Measurements from ENCODE around the gene RPS16. TPM values are rescaled to one million over a fixed set of nuclear protein-coding genes. Genes with fewer than 3 reads are reported as not detected.

The RPS16 gene
- total and polyA plus RNA-seq, 2 of the 13 experiments (the other 11 are each of a cell fraction or from before 2014, with no cell fraction given) = 488 to 2,583 TPM

DNA sequence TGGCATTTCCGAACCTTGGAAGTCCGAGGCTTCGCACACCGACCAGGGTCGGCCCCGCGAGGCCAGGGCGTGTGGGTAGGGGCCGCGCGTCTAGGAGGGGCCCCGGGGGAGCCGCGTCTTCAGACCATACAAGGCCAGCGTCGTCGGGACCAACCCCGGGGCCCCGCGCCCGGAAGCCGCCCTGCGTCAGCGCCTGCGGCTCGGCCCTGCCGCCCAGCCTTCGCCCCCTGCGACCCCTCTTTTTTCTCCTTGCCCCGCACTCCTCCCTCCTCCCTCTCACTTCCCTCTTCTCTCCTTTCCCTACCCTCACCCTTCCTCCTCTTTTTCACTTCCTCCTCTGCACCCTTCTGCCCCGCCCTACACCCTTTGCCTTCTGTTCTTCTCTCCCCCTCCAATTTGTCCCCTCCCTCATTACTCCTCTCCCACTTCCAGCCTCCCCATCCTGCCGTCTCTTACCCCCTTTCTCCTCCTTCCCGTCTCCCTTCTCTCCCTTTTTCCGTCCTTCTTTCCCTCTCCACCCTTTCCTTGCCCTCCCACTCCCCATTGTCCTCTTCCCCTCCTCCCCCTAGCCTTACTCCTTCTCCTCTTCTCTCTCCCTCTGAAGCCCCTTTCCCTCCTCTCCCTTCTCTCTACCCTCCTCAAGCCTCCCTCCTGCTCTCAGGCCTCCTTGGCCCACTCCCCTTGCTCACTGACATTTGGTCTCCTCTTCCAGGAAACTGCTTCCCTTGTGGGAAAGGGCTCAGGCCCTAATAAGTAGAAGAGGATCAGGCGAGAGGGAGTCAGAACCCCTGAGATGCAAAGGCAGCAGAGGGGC lies 25.5 kb downstream of the RPS16 start (continued):
- TF ChIP-seq, protein P1, sequence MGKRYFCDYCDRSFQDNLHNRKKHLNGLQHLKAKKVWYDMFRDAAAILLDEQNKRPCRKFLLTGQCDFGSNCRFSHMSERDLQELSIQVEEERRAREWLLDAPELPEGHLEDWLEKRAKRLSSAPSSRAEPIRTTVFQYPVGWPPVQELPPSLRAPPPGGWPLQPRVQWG (CRISPR knock-in tag; IDR thresholded peaks at IDR 0.05; ENCODE audit: borderline replicate concordance, low read depth) = no peak
- TF ChIP-seq MLLT10 (CRISPR knock-in tag; IDR thresholded peaks at IDR 0.05) = no peak
- no peak for TF ChIP-seq ZFYVE20 (CRISPR knock-in tag; IDR thresholded peaks at IDR 0.05; ENCODE audit: borderline replicate concordance, low read depth)
- no peak for TF ChIP-seq TMF1 (CRISPR knock-in tag; IDR thresholded peaks at IDR 0.05; ENCODE audit: low read depth)
- no peak for TF ChIP-seq ARID2 (CRISPR knock-in tag; IDR thresholded peaks at IDR 0.05; ENCODE audit: borderline replicate concordance)
- no peak for TF ChIP-seq NONO (IDR thresholded peaks at IDR 0.05)
- TF ChIP-seq NONO (CRISPR knock-in tag; conservative IDR thresholded peaks at IDR 0.05) = no peak; the same call in 1 of the 2 replicates
- TF ChIP-seq, protein P2, sequence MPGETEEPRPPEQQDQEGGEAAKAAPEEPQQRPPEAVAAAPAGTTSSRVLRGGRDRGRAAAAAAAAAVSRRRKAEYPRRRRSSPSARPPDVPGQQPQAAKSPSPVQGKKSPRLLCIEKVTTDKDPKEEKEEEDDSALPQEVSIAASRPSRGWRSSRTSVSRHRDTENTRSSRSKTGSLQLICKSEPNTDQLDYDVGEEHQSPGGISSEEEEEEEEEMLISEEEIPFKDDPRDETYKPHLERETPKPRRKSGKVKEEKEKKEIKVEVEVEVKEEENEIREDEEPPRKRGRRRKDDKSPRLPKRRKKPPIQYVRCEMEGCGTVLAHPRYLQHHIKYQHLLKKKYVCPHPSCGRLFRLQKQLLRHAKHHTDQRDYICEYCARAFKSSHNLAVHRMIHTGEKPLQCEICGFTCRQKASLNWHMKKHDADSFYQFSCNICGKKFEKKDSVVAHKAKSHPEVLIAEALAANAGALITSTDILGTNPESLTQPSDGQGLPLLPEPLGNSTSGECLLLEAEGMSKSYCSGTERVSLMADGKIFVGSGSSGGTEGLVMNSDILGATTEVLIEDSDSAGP (CRISPR knock-in tag; IDR thresholded peaks at IDR 0.05; ENCODE audit: borderline replicate concordance) = peak; percentile 74; the same call in 1 of the 2 replicates
- TF ChIP-seq SPEN (CRISPR knock-in tag; IDR thresholded peaks at IDR 0.05; ENCODE audit: low read depth) = no peak
- TF ChIP-seq, protein P3, sequence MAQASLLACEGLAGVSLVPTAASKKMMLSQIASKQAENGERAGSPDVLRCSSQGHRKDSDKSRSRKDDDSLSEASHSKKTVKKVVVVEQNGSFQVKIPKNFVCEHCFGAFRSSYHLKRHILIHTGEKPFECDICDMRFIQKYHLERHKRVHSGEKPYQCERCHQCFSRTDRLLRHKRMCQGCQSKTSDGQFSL (CRISPR knock-in tag; IDR thresholded peaks at IDR 0.05) = no peak
- TF ChIP-seq ZNF781 (CRISPR knock-in tag; IDR thresholded peaks at IDR 0.05; ENCODE audit: borderline replicate concordance, not compliant biosample characterization) = no peak
- TF ChIP-seq GZF1 (CRISPR knock-in tag; IDR thresholded peaks at IDR 0.05) = no peak
- TF ChIP-seq, protein P4, sequence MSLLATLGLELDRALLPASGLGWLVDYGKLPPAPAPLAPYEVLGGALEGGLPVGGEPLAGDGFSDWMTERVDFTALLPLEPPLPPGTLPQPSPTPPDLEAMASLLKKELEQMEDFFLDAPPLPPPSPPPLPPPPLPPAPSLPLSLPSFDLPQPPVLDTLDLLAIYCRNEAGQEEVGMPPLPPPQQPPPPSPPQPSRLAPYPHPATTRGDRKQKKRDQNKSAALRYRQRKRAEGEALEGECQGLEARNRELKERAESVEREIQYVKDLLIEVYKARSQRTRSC (CRISPR knock-in tag; IDR thresholded peaks at IDR 0.05; ENCODE audit: low read depth) = 0 out of 2 replicates have a peak, but pooled peaks have one; percentile 53
- TF ChIP-seq KLF12 (CRISPR knock-in tag; IDR thresholded peaks at IDR 0.05; ENCODE audit: borderline replicate concordance) = no peak
- TF ChIP-seq KDM6A (CRISPR knock-in tag; IDR thresholded peaks at IDR 0.05; ENCODE audit: low read depth) = no peak
- TF ChIP-seq MED8 (CRISPR knock-in tag; IDR thresholded peaks at IDR 0.05; ENCODE audit: insufficient replicate concordance) = no peak
- peak; percentile 73 for TF ChIP-seq PCBP2 (optimal IDR thresholded peaks at IDR 0.05; ENCODE audit: low read depth, low read length, poor library complexity, severe bottlenecking)
- TF ChIP-seq ZMAT3 (CRISPR knock-in tag; conservative IDR thresholded peaks at IDR 0.05) = no peak
- TF ChIP-seq SATB2 (CRISPR knock-in tag; IDR thresholded peaks at IDR 0.05) = no peak
- TF ChIP-seq, protein P5, sequence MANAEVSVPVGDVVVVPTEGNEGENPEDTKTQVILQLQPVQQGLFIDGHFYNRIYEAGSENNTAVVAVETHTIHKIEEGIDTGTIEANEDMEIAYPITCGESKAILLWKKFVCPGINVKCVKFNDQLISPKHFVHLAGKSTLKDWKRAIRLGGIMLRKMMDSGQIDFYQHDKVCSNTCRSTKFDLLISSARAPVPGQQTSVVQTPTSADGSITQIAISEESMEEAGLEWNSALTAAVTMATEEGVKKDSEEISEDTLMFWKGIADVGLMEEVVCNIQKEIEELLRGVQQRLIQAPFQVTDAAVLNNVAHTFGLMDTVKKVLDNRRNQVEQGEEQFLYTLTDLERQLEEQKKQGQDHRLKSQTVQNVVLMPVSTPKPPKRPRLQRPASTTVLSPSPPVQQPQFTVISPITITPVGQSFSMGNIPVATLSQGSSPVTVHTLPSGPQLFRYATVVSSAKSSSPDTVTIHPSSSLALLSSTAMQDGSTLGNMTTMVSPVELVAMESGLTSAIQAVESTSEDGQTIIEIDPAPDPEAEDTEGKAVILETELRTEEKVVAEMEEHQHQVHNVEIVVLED (CRISPR knock-in tag; IDR thresholded peaks at IDR 0.05; ENCODE audit: borderline replicate concordance) = no peak; the same call in 1 of the 2 replicates
- no peak for TF ChIP-seq ZNF496 (CRISPR knock-in tag; IDR thresholded peaks at IDR 0.05; ENCODE audit: insufficient replicate concordance)
- no peak for TF ChIP-seq FOXK1 (CRISPR knock-in tag; IDR thresholded peaks at IDR 0.05; ENCODE audit: borderline replicate concordance, low read depth)
- no peak for TF ChIP-seq TAF15 (IDR thresholded peaks at IDR 0.05; ENCODE audit: low read depth, low read length, poor library complexity, severe bottlenecking)
- peak; percentile 58; the same call in 1 of the 2 replicates for TF ChIP-seq ZNF274 (CRISPR knock-in tag; IDR thresholded peaks at IDR 0.05)
- peak; percentile 47; the same call in 1 of the 2 replicates for TF ChIP-seq MEIS1 (CRISPR knock-in tag; IDR thresholded peaks at IDR 0.05; ENCODE audit: borderline replicate concordance)

Data from HepG2 (cell line).